ENCODE results near the gene PKNOX2. TPM values are rescaled to one million over a fixed set of nuclear protein-coding genes. Genes with fewer than 3 reads are reported as not detected.

PKNOX2 gene
- total RNA-seq, 4 donors from 2014 or later = 0.83 to 4.1 (median 2.5) TPM

DNA sequence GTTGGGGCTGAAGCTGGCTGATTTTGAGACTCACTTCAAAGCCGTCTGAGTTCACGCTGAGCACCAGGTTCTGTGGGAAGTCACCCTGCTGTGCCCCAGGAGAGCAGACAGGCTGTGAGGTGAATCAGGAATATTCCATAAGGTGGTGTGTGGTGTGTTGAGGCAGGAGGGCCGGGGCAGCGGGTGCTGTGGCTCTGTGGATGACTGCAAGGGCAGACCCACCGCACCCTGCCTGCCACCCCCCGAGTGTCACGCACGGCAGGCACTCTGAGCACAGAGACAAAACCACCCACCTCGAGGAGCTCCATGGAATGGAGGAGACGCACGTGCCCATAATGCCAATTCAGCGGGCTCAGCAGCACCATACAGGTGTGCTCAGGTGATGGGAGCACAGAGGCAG lies 147.8 kb downstream of the PKNOX2 start:
- intact Hi-C loops (cut with DNase I) = no loop called here
- no peak for DNase-seq (ENCODE audit: extremely low spot score)
- 94% methylated on average over 12 of the region's 12 CpGs for WGBS
- H3K27me3 ChIP-seq = no peaks in the 10 kb centered on the region
- no peak overlapping the region for H3K27ac ChIP-seq (replicated peaks in 1 of 4)
- no peaks in the 10 kb centered on the region for H3K36me3 ChIP-seq
- peaks cover 12 to 31% (median 28%) of the 10 kb centered on the region in 4 donors for H3K4me1 ChIP-seq
- no peak for TF ChIP-seq EP300 (IDR thresholded peaks at IDR 0.05)
- TF ChIP-seq POLR2A (IDR thresholded peaks at IDR 0.05; ENCODE audit: low read depth) = no peak
- TF ChIP-seq POLR2AphosphoS5 (IDR thresholded peaks at IDR 0.05) = no peak
- TF ChIP-seq, protein P1, sequence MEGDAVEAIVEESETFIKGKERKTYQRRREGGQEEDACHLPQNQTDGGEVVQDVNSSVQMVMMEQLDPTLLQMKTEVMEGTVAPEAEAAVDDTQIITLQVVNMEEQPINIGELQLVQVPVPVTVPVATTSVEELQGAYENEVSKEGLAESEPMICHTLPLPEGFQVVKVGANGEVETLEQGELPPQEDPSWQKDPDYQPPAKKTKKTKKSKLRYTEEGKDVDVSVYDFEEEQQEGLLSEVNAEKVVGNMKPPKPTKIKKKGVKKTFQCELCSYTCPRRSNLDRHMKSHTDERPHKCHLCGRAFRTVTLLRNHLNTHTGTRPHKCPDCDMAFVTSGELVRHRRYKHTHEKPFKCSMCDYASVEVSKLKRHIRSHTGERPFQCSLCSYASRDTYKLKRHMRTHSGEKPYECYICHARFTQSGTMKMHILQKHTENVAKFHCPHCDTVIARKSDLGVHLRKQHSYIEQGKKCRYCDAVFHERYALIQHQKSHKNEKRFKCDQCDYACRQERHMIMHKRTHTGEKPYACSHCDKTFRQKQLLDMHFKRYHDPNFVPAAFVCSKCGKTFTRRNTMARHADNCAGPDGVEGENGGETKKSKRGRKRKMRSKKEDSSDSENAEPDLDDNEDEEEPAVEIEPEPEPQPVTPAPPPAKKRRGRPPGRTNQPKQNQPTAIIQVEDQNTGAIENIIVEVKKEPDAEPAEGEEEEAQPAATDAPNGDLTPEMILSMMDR (IDR thresholded peaks at IDR 0.05) = no peak
- H3K9me3 ChIP-seq = no peaks in the 10 kb centered on the region
- H3K4me3 ChIP-seq = no peak overlapping the region

DNA sequence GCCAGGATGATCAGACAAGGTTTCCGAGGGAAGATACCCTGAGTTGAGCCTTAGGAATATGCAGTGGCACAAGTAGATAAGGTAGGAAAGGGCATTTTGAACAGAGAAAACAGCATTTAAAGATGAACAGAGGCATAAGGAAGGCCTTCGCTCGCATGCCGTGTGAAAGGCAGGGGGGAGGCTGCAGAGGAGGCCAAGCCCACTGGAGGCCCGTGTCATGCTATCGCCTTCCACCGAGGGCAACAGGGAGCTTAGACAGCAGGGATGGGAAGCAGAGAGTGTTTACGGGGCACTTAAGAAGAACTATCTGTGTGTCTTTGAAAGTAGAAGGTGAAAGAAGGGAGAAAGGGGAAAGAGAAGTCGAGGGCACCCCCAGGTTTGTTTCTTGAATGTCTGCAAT lies 148.3 kb downstream of the PKNOX2 start:
- DNase-seq (ENCODE audit: extremely low spot score) = no peak
- Histone ChIP-seq H3K27ac (replicated peaks in 1 of 4) (no peak overlapping the region), H3K27me3 (no peaks in the 10 kb centered on the region), H3K36me3 (no peaks in the 10 kb centered on the region), H3K4me3 (no peak overlapping the region), H3K4me1 (peaks cover 12 to 31% (median 28%) of the 10 kb centered on the region in 4 donors), H3K9me3 (no peaks in the 10 kb centered on the region)
- 94% methylated on average over 9 of the region's 9 CpGs for WGBS
- intact Hi-C loops (cut with DNase I) = no loop called here
- no peak for TF ChIP-seq EP300 (IDR thresholded peaks at IDR 0.05)
- TF ChIP-seq POLR2A (IDR thresholded peaks at IDR 0.05; ENCODE audit: low read depth) = no peak
- TF ChIP-seq POLR2AphosphoS5 (IDR thresholded peaks at IDR 0.05) = no peak
- TF ChIP-seq, protein P1 (IDR thresholded peaks at IDR 0.05) = no peak

DNA sequence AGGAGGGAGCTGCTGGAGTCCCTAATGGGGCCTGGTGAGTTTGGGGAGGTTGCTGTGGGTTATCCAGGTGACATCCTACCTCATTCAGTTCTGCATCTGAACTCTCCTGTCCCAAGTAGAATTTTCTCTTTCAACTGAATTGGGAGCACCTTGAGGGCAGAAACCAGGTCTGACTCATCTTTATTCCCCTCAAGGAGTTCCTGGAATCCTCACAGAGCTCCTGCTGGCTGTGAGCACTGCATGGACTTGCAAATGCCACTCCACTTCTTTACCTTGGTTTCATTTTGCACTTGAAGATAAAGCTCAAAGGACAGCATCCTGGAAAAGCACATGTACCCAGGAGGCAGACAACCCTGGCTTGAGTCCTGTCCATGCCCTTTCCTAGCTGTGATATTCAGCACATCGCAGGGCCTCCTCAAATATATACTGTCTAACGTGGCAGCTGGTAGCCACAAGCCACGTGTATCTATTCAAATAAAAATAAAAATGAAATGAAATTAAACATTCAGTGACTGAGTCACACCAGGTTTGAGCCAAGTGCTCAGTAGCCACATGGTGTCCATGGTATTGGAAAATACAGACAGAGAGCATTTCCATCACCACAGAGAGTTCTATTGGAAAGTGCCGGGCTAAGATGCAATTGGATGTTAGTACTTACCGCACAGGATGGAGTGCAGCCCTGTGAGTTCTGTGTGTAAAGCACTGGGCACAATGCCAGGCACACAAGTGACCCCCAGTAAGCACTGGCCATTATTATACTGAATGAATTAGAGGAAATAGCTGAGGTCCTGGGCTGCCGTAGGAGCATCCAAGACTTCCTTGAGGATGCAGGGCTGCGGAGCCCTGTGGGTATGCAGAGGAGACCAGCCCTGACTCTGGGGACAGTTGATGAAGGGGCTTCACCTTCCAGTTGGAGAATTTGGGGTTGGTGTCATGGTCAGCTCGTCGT lies 149.0 kb downstream of the PKNOX2 start:
- DNase-seq (ENCODE audit: extremely low spot score) = no peak
- no peaks in the 10 kb centered on the region for H3K9me3 ChIP-seq
- TF ChIP-seq EP300 (IDR thresholded peaks at IDR 0.05) (no peak), POLR2AphosphoS5 (IDR thresholded peaks at IDR 0.05) (no peak), POLR2A (IDR thresholded peaks at IDR 0.05; ENCODE audit: low read depth) (no peak)
- TF ChIP-seq, protein P1 (IDR thresholded peaks at IDR 0.05) = no peak
- H3K36me3 ChIP-seq = no peaks in the 10 kb centered on the region
- H3K27me3 ChIP-seq = no peaks in the 10 kb centered on the region
- 66% methylated on average over 9 of the region's 9 CpGs for WGBS
- H3K4me3 ChIP-seq = no peak overlapping the region
- no peak overlapping the region for H3K27ac ChIP-seq (replicated peaks in 1 of 4)
- peaks cover 12 to 31% (median 28%) of the 10 kb centered on the region in 4 donors for H3K4me1 ChIP-seq
- intact Hi-C loops (cut with DNase I) = no loop called here

DNA sequence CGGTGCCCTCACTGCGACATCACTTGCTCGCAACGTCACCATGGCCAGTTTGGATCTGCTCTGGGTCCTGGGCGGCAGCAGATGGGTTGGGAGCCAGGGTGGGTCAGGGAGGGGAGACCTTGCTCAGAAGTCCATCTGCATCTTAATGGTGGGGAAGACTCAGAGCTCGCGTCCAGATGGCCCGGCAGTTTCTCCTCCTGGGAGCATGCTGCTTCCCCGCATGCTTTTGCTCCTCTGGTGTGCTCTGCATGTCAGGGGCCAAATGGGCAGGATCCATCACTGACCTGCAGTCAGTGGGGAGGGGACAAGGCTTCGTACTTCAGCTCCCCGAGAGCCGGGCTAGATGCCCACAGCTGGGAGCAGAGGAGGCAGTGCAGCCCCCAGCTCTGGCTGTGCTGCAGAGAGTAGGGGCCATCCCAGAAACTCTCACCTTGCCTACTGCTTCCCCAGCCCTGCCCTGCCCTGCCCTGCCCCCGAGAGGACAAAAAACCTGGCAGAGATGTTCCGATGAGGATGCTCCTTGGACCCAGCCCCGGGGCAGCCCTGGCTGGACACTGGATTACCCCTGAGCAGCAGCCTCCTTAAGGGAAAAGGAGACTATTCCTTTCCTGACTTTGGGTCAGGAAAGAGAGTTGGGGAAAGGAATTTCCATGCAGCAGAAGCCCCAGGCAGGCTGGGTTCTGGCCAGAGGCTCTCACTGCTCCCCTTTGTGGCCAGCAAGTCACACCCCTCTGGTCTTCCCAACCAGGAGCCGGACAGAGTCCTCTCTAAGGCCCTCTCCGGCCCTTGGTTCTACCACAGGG lies 149.9 kb downstream of the PKNOX2 start:
- no peaks in the 10 kb centered on the region for H3K9me3 ChIP-seq
- intact Hi-C loops (cut with DNase I) = no loop called here
- peaks cover 12 to 31% (median 28%) of the 10 kb centered on the region in 4 donors for H3K4me1 ChIP-seq
- TF ChIP-seq EP300 (IDR thresholded peaks at IDR 0.05) (no peak), POLR2AphosphoS5 (IDR thresholded peaks at IDR 0.05) (no peak), POLR2A (IDR thresholded peaks at IDR 0.05; ENCODE audit: low read depth) (no peak)
- TF ChIP-seq, protein P1 (IDR thresholded peaks at IDR 0.05) = no peak
- peak overlapping the region in 1 of 4 donors; percentile 30 for H3K27ac ChIP-seq (replicated peaks in 1 of 4)
- no peaks in the 10 kb centered on the region for H3K27me3 ChIP-seq
- no peak for DNase-seq (ENCODE audit: extremely low spot score)
- no peaks in the 10 kb centered on the region for H3K36me3 ChIP-seq
- H3K4me3 ChIP-seq = no peak overlapping the region
- 68% methylated on average over 8 of the region's 17 CpGs for WGBS

All from esophagus muscularis mucosa (tissue), 4 donors.